Esophagus muscularis mucosa (tissue), 3 donors: ENCODE measurements around the gene SUN5.

Experiments used
- POLR2A ChIP-seq: fragments of 450-650 bp; IDR thresholded peaks from one replicate; pipeline ENCODE4 v1.6.1; 2017; ENCODE audit warnings: antibody characterized with exemption, moderate library complexity, mild to moderate bottlenecking, low read depth
- TF ChIP-seq, protein P1 (sequence below), 3 experiments: fragments of 200-600 bp in 2 of 3; fragments of 450-650 bp in 1 of 3; sonication (generic) in 2 of 3; IDR thresholded peaks; one replicate each; pipeline ENCODE4 v1.5.1; 2017 to 2019; ENCODE audit warnings: antibody characterized with exemption in 3 of 3, mild to moderate bottlenecking in 2 of 3, moderate library complexity in 1 of 3

DNA sequence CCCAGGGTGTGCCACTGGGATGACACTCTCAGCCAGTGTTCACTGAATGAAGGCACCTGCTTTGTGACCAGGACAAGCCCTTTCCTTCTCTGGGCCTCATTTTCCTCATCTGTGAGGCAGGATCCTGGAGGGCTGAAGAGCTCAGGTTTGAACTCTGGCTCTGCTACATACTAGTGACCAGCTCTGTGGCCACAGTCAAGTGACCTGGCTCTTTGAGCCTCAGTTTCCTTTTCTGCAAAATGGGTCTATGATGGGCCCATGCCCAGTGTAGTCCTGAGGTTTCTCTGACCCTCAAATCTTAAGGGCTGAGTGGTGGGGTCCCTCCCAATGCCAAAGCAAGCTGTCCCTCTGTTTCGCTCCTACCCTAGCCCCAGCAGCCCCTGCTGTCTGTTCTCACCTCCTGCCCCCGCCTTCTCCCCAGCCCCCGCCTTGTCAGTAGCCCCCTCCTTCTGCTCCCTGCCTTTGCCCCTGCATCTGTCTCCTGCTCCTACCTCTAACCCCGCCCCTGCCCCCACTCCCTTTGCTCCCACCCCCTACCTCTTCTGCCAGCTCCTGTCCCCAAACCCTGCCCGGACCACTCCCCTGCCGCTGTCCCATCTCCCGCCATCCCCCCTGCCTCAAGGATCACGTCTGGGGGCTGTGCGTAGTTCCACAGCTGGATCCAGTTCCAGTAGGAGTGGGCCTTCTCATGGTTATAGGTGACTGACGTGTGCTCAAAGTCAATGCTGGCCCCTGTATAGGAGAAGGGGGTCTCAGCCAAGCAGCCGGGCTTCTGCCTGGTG, 17.0 kb downstream of the SUN5 start:
- TF ChIP-seq, protein P1, sequence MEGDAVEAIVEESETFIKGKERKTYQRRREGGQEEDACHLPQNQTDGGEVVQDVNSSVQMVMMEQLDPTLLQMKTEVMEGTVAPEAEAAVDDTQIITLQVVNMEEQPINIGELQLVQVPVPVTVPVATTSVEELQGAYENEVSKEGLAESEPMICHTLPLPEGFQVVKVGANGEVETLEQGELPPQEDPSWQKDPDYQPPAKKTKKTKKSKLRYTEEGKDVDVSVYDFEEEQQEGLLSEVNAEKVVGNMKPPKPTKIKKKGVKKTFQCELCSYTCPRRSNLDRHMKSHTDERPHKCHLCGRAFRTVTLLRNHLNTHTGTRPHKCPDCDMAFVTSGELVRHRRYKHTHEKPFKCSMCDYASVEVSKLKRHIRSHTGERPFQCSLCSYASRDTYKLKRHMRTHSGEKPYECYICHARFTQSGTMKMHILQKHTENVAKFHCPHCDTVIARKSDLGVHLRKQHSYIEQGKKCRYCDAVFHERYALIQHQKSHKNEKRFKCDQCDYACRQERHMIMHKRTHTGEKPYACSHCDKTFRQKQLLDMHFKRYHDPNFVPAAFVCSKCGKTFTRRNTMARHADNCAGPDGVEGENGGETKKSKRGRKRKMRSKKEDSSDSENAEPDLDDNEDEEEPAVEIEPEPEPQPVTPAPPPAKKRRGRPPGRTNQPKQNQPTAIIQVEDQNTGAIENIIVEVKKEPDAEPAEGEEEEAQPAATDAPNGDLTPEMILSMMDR (IDR thresholded peaks at IDR 0.05): no peak
- no peak for TF ChIP-seq POLR2A
